HG02840 (cell line): ENCODE data around the gene MSANTD4.
"Not testable (repeated sequence)": the region's sequence is repeated elsewhere in the genome, so short reads cannot be mapped to it uniquely, and the experiment has no call there.

Experiments
- ATAC-seq: cut with Tn5 transposase; IDR thresholded peaks from one replicate; pipeline ENCODE4 v1.9.1; 2021; ENCODE audit warnings: mild to moderate bottlenecking, moderate library complexity, moderate number of reproducible peaks; ENCODE audit not compliant: unreplicated experiment, low FRiP score

Gene MSANTD4

DNA sequence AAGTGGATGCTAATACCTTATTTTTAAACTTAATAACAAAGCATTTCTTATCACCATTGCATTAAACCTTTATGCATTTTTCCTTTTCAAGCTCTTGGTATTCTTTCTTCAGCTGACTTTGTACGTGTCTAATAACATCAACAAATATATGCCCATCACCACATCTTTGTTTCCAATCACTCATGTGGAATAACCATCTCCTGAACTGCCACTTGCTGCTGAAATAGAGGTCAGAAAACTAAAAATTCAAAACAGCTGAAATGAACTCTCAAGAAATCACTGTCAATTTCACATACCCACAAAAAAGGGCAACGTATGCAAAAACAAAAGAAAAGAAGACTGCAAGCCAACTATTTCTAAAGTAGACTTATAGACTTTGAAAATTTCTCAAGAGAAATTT is 7.4 kb downstream of the MSANTD4 start:
- no peak for ATAC-seq

DNA sequence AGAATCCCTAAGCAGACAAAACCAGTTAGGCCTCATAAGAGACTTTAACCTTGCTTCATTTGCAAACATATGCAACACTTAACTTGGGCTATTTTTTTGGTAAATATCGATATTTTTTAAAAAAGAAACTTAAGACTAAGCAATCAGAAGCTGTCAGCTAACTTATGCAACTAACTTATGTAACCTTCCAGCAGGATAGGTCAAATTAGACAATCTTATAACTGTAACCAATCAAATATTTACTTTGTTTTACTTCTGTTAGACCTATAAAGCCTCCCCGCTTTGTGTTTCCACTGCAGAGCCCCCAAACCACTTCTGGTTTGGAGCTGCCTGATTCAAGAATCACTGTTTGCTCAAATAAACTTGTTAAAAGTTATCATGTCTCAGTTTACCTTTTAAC is 8.0 kb downstream of the MSANTD4 start:
- ATAC-seq, result no peak

DNA sequence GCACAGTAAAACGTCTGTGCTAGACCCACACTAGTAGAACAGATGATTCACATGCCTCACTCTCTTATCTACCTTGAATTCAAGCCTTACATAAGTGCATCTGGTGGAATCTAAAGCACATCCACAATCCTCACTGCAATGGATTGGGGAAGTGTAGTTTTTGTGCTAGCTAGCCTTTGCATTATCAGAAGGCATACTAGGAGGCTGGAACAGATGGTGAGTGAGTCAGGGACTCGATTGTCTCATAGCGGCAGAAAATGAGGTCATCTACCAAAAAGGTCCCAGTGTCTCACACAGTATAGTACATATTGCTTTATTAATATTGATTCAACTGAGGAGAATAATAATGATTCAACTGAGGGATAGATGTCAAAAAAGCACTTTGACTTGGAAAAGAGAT is 9.3 kb downstream of the MSANTD4 start:
- ATAC-seq, result no peak

DNA sequence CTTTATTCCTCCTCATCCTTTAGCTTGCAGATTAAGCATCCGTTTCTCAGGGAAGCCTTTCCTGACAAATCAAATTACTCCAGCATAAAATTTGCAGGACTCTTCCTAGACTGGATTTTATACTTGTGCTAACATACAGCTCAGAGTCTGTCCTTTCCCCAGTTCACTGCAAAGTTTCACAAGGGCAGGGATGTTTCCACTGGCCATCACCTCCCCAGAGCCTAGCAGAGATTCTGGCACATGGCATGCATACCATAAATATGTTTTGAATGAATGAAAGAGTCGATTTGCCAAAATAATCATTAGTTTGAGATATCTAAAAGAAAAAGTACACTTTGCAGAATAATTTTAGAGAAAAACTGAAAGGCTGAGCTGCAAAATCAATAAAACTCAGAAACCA is 10.6 kb downstream of the MSANTD4 start:
- no peak for ATAC-seq

DNA sequence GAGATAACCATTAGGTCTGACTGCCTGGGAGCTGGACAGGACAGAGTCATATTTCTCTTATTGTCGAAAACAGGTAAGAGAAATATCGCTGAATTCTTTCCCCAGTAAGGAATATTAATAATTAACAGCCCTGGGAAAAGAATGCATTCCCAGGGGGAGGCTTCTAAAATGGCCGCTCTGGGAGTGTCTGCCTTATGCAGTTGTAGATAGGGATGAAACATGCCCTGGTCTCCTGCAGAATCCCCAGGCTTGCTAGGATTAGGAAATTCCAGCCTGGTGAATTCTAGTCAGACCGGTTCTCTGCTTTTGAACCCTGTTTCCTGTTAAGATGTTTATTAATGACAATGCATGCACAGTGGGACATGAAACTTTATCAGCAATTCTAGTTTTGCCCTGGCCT is 18.9 kb downstream of the MSANTD4 start:
- ATAC-seq, result not testable (repeated sequence)

DNA sequence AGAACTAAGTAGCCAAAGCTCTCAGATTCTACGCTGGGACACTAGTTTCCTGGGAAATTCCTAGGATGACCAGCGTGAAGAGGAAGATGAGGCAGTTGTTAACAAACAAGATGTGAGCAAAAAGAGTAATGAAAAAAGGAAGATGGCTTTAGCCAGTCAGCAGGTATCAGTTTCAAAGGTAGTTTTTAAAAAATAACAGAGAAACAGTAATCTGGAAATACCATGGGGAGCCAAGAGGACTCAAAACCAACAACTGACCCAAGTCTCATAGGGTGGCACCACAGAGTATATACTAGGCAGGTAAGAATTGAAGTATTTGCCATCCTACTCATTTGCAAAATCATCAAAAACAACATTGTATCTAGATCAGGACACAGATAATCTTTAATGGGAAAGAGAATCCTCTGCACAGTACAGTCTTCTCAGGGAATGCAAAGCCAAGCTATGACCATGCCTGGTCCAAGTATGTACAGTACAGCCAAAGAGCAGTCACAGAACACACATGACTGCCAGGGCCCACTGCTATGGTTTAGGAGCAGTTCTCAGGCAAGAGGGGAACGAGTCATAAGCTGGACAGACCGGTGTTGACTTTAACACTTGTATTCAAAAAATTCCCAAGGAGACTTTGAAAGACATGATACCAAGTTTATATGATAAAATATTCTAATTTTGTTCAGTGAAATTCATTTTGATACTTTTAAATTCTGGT is 20.6 kb downstream of the MSANTD4 start:
- no peak for ATAC-seq

DNA sequence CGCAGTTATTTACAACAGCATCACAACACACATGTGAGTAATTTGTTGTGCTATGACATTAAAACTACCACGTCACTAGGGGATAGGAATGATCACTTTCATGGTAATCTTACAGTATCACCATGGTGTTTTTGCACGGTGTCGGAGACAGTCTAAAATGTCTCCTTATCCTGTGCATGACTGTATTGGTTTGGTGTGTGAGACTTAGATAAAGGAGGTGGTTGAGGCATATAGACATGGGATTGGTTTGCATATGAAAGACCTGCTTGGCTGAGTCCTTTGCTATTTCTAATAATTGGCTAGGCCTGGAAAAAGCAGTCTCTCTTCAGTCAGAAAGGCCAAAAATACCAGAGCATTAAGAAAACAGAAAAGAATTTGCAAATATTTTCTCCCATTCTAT is 30.2 kb downstream of the MSANTD4 start:
- ATAC-seq, result no peak

DNA sequence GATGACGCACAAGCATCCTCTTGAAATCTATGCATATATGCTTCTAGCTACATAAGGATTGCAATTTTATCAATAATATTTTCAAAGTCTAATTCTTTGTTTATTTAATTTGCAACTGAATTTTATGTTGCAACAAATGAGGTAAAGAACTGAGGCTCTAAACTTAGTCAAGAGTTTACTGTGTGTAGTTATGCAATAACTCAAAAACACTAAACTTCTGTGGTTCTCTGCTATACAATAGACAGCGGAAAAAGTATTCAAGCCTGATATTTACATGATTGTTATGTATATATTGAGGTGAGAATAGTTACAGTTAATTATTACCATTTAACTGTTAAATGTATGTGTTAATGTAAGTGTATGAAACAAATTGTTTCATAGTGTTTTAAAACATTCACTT is 32.9 kb downstream of the MSANTD4 start:
- ATAC-seq, result no peak

DNA sequence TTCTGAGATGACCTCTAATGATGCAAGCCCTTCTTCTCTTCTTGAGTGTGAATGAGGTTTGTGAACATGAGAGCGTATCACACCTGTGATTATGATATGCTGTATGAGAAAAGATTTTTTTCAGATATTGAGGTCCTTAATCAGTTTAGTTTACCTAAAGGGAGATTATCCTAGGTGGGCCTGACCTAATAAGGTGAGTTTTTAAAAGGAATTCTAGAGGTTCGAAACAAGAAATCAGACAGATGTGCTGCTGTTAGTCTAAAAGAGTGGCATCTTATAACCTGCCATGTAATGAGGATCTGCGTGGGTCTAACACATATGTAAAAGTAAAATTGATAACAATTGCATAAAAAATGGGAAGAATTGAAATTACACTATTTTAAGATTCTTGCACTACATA is 33.8 kb downstream of the MSANTD4 start:
- ATAC-seq, result no peak

DNA sequence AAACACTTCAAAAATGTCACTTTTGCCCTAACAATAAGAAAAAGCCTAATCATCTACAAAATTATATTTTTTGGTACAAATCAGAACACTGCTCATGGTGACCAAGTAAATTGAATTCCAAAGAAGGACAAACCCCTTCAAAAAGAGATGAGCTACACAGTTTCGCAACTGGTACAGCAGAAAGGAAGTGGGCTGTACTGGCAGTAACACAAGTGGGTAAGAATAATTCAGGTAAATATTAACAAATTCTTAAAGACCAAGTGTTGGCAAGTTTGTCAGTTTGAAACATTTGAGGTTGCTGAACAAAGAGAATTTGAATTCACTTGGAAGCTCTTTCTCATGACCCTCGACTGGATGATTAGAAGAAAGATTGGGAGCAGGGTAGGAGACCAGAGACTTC is 35.5 kb downstream of the MSANTD4 start:
- no peak for ATAC-seq

DNA sequence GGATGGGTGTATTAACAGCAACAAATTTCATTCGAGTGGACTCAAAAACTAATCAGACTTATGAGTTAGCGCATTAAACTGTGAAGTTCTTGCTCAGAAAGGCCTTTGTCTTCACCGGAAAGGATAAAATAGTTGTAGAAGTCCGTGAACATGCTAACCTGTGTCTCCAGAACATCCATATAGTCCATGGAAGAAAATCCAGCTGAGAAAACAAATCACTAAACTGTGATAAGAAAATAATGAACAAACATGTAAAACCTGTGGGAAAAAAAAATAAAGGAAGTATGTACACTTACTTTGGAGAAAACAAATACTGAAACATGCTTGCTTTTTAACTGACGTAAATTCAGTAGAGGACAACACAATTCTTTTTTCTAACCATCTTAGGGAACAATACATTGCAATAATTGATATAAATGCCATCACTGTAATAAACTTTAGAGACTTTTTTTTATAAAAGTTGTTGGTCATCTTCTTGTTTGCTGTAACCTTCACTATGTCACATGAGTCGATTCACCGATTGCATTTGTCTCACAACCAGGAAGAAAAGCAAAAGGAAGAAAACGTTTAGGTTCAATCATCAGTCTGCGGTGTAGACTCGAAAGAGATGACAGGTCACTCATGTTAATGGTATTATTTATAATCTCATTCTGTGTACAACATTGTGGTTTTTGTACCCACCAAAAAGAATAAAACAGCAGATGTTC is 41.9 kb downstream of the MSANTD4 start:
- ATAC-seq, result no peak

DNA sequence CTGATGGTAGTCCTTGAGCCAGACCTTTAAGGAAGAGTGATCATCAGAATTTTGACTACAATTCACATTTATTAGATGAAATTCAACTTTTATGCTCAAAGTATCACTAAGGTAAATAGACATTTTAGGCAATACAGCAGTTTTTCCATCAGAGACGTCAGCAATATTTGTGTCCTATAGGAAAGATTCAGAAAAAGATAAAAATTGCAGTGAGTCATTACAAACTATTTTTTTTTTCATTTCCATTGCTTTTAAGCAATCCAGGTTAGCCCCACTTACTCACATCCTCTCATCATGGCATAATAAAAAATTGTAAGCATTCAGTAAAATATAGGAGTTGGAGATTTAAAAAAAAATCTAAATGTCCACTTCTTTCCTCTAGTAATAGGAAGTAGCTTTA is 46.9 kb downstream of the MSANTD4 start:
- no peak for ATAC-seq

DNA sequence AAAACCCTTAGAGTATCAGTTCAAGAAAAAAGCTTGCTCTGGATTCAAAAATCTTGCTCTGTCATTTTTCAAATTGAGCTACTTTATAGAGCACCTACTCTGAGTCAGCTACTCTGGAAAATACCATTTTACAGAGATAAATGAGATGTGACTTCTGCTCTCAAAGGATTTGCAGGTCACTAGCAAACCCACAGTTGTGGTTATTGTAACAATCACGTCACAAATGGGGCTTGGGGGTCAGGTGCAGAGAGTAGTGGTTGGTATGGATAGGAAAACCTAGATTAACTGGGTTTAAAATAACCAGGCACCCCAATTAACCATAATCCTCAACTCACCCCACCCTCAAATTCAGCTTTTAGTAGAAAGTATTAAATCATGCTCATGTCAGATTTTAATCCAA is 52.3 kb downstream of the MSANTD4 start:
- ATAC-seq, result no peak

DNA sequence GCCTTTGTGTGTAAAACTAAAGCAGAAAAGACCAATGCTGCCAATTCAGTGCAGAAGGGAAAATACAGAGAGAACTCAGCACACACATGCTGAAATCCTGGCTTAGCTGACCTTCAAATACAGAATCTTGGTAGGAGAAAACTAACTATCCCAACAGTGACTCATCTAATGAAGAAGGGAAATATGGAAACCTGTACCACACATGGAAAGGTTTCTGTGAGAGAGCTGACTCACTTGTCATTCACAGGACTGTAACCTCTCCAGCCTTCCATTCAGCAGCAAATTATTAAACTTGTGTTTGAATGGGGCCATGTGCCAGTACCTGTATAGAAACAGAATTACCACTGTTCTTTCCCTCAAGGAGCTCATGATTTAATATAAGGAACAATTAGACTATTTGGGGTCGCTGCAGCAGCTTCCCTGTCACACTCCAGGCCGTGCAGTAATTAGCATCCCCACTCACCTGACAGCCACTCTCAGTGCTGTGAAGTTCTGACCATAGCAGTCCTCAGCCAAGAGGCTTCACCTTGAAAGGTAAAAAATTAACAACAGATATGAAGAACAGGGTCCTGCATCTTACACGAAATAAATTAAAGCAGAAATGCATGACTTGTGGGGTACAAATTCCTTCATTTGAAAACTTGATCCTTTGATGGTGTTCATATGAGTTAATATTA is 53.9 kb downstream of the MSANTD4 start:
- ATAC-seq, result no peak

DNA sequence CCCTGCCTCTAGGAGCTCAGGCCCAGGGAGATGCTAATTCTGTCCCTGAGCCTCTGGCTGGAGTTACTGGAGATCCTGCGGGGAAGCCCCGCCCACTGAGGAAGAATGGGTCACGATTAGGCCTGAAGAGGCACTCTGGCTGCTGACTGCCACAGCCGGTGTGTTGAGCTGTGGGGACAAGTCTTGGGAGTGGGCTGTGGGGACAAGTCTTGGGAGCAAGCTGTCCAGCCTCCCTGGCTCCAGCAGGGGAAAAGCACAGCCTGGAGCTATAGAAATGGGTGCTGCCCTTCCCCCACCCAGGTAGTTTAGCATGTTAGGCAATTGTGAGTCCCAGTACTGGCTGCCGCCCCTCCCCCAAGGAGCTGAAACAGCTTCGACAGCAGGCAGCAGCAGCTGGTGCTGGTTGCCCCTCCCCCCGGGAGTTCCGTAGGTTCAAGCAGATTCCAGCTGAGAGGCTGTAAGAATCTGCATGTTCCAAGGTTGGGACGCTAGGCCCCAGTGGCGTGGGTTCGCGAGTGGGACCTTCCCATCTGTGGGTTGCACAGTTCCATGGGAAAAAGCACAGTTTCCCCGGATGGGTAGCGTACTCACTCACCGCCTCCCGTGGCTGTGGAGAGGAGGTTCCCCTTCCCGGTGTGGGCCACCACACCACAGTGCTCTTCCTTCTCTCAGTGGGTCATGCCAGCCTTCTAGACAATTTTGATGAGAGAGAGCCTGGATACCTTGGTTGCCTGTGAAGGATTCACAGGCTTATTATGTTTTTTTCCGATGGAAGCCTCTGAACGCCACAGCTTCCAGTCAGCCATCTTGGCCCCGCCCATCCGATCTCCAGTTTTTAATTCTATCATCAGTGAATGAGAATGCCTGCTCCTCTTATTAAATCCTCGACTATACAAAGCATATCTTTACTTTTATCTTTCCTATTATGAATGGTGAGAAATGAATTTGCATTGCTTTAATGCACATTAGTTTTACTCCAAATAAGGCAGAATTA is 61.5 kb downstream of the MSANTD4 start:
- ATAC-seq, result no peak
